Ovary (tissue), 9 donors: Measurements from ENCODE around the gene TMEM120B. TPM values are rescaled to one million over a fixed set of nuclear protein-coding genes. Genes with fewer than 3 reads are reported as not detected.

Experiments
- DNase-seq, 5 donors: peaks; one replicate each; pipeline ENCODE4 v3.0.0-alpha.2; 2019 to 2020
- H3K27ac ChIP-seq, 2 donors: fragments of 200-600 bp; one replicate each; pipeline versions ENCODE4 v1.5.1 to v1.8.0; 2019 to 2022
- H3K27me3 ChIP-seq: fragments of 200-600 bp; one replicate; pipeline ENCODE4 v1.8.0; 2022
- H3K36me3 ChIP-seq: fragments of 200-600 bp; sonication (generic); one replicate; pipeline ENCODE4 v1.5.1; 2019
- H3K4me1 ChIP-seq: one replicate; pipeline ENCODE4 v1.8.1; 2013; ENCODE audit warnings: mild to moderate bottlenecking, moderate library complexity; ENCODE audit not compliant: insufficient read depth
- H3K4me3 ChIP-seq: fragments of 200-600 bp; sonication (generic); one replicate; pipeline ENCODE4 v1.5.1; 2017
- H3K9me3 ChIP-seq, 2 donors: fragments of 200-600 bp in 1 of 2; sonication (generic) in 1 of 2; one replicate each; pipeline versions ENCODE4 v1.5.1 to v1.8.1; 2013 to 2019; ENCODE audit warnings: mild to moderate bottlenecking in 1 of 2, moderate library complexity in 1 of 2
- CTCF ChIP-seq, 3 donors: fragments of 450-650 bp in 2 of 3; fragments of 200-600 bp in 1 of 3; IDR thresholded peaks; one replicate each; pipeline versions ENCODE4 v1.5.1 to v1.8.0; 2016 to 2022; ENCODE audit warnings: antibody characterized with exemption in 3 of 3, mild to moderate bottlenecking in 1 of 3
- EP300 ChIP-seq: sonication (generic); formaldehyde crosslinking; IDR thresholded peaks from one replicate; pipeline ENCODE4 v1.6.1; 2017; ENCODE audit warnings: antibody characterized with exemption
- POLR2A ChIP-seq: fragments of 450-650 bp; IDR thresholded peaks from one replicate; pipeline ENCODE4 v1.6.1; 2017; ENCODE audit warnings: antibody characterized with exemption, mild to moderate bottlenecking, moderate library complexity
- WGBS, 3 donors: extraction: QIAGEN DNeasy Blood & Tissue Kit in 1 of 3; methylation state at CpG; one replicate each; pipeline versions ENCODE4 v1.1.5 to v1.1.7; 2013 to 2017; 5-methylcytosine and 5-hydroxymethylcytosine counted together
- intact Hi-C, 4 donors: fragments of 100-400 bp; cut with DNase I; formaldehyde crosslinking; loops; one replicate each; pipeline versions ENCODE4 v1.11.0 to v1.15.1; 2022 to 2023
- polyA plus RNA-seq, 2 donors: library from polyadenylated mRNA; stranded (reverse); fragments of 200-250 nt in 1 of 2; fragments of 350-450 nt in 1 of 2; fragmentation: Illumina TruSeq in 1 of 2; extraction: RNeasy Lipid Tissue Mini Kit (QIAGEN cat#74804) in 1 of 2; gene quantifications; one replicate each; pipeline ENCODE4 v1.2.3, GENCODE V29; 2013 to 2014
- total RNA-seq, 7 donors: library from RNA; depleted of rRNA in 2 of 7; stranded (reverse); fragments of >200 nt in 2 of 7; fragmentation: NEBNext Ultra II Directional in 3 of 7; extraction: Animal tissue kit (Norgen Biotek cat#: 25700) in 3 of 7; gene quantifications; one replicate each; pipeline versions ENCODE4 v1.1.0 to v1.2.4, GENCODE V29; 2016 to 2023
- donor health status: DM: no; HTN: no; CAD: no; lungs with moderate emphysema.
- donor health status: DM: no; HTN: no; CAD: no.
- donor health status: Bipolar disorder and iron deficiency.
- donor health status: DM: yes; HTN: yes; CAD: no.
- donor health status: DM: no; HTN: no; CAD: no.
- donor health status: DM: yes; HTN: yes; CAD: no.

The TMEM120B gene
- total and polyA plus RNA-seq, 9 donors, result 2.0 to 15.3 (median 7.1) TPM

- no peak for DNase-seq
- 44 to 50% (median 45%) methylated on average over 10 of the region's 10 CpGs for WGBS, 3 donors
- intact Hi-C loops, result no loop called here
- Histone ChIP-seq H3K27me3 (no peaks in the 10 kb centered on the region), H3K9me3 (no peaks in the 10 kb centered on the region), H3K36me3 (no peaks in the 10 kb centered on the region), H3K27ac (no peak overlapping the region), H3K4me3 (no peak overlapping the region), H3K4me1 (peaks cover 13% of the 10 kb centered on the region)
- TF ChIP-seq POLR2A (no peak), CTCF (IDR thresholded peaks at IDR 0.05) (no peak), EP300 (no peak)
These were observed 36.7 kb downstream of the TMEM120B start for GRCh38 chr12:121749267-121749666.

GRCh38 chr12:121750507-121750955 is 38.0 kb downstream of the TMEM120B start:
- Histone ChIP-seq H3K9me3 (no peaks in the 10 kb centered on the region), H3K36me3 (no peaks in the 10 kb centered on the region), H3K27me3 (no peaks in the 10 kb centered on the region), H3K4me3 (no peak overlapping the region), H3K27ac (no peak overlapping the region), H3K4me1 (peaks cover 13% of the 10 kb centered on the region)
- no peak for TF ChIP-seq POLR2A
- intact Hi-C loops, result no loop called here
- DNase-seq, result no peak
- WGBS, 3 donors, result 0 to 52% (median 36%) methylated on average over 1 of the region's 1 CpG

- intact Hi-C loops, result no loop called here
- H3K36me3 ChIP-seq, result no peaks in the 10 kb centered on the region
- DNase-seq, result no peak
- peaks cover 13% of the 10 kb centered on the region for H3K4me1 ChIP-seq
- no peak overlapping the region for H3K4me3 ChIP-seq
- H3K27ac ChIP-seq, result no peak overlapping the region
- WGBS, 3 donors, result 100% methylated on average over 1 of the region's 1 CpG
- TF ChIP-seq POLR2A (no peak), EP300 (no peak), CTCF (IDR thresholded peaks at IDR 0.05) (no peak)
- no peaks in the 10 kb centered on the region for H3K27me3 ChIP-seq
- H3K9me3 ChIP-seq, result no peaks in the 10 kb centered on the region
These were observed 38.5 kb downstream of the TMEM120B start for GRCh38 chr12:121751034-121751433.

- intact Hi-C loops, result no loop called here
- Histone ChIP-seq H3K27ac (no peak overlapping the region), H3K9me3 (no peaks in the 10 kb centered on the region), H3K4me1 (peaks cover 13% of the 10 kb centered on the region), H3K4me3 (no peak overlapping the region), H3K27me3 (no peaks in the 10 kb centered on the region), H3K36me3 (no peaks in the 10 kb centered on the region)
- TF ChIP-seq CTCF (IDR thresholded peaks at IDR 0.05) (no peak), EP300 (no peak), POLR2A (no peak)
- no peak for DNase-seq
- whole genome bisulfite sequencing, 3 donors, result 87 to 93% (median 90%) methylated on average over 11 to 12 of the region's 12 CpGs
These were observed 39.3 kb downstream of the TMEM120B start for GRCh38 chr12:121751749-121752351.

- H3K4me1 ChIP-seq, result peaks cover 5% of the 10 kb centered on the region
- H3K27ac ChIP-seq, result no peak overlapping the region
- no peak for TF ChIP-seq EP300
- TF ChIP-seq CTCF (IDR thresholded peaks at IDR 0.05), result no peak
- TF ChIP-seq POLR2A, result no peak
- DNase-seq, result no peak
- H3K4me3 ChIP-seq, result no peak overlapping the region
- H3K9me3 ChIP-seq, result no peaks in the 10 kb centered on the region
- WGBS, 3 donors, result 73 to 86% (median 79%) methylated on average over 12 of the region's 12 CpGs
- intact Hi-C loops, result no loop called here
- no peaks in the 10 kb centered on the region for H3K36me3 ChIP-seq
- no peaks in the 10 kb centered on the region for H3K27me3 ChIP-seq
These were observed 41.3 kb downstream of the TMEM120B start for GRCh38 chr12:121753844-121754264.
